HepG2 (cell line): ENCODE results near the gene TNP2. TPM values are rescaled to one million over a fixed set of nuclear protein-coding genes. Genes with fewer than 3 reads are reported as not detected.

Source experiments
- ARNTL ChIP-seq: sonication (generic); formaldehyde crosslinking; IDR thresholded peaks from 2 replicates; pipeline ENCODE4 v1.4.0; 2020; ENCODE audit warnings: mild to moderate bottlenecking, missing genetic modification reagents
- FOXM1 ChIP-seq: sonication (generic); formaldehyde crosslinking; IDR thresholded peaks from 2 replicates; pipeline ENCODE4 v1.5.0; 2020; ENCODE audit warnings: missing genetic modification reagents
- MED8 ChIP-seq: sonication (generic); formaldehyde crosslinking; IDR thresholded peaks from 2 replicates; pipeline ENCODE4 v1.8.1; 2023; ENCODE audit warnings: mild to moderate bottlenecking, missing genetic modification reagents; ENCODE audit not compliant: insufficient replicate concordance
- MTF1 ChIP-seq: sonication (generic); formaldehyde crosslinking; IDR thresholded peaks from 2 replicates; pipeline ENCODE4 v1.5.0; 2020; ENCODE audit warnings: missing genetic modification reagents
- PAXIP1 ChIP-seq: sonication (generic); formaldehyde crosslinking; conservative IDR thresholded peaks from 2 replicates; pipeline ENCODE4 v1.4.0; 2020; ENCODE audit warnings: mild to moderate bottlenecking, missing genetic modification reagents, moderate library complexity
- PHF5A ChIP-seq: IDR thresholded peaks from one replicate; pipeline ENCODE4 v1.6.1; 2018; ENCODE audit warnings: low read depth, missing genetic modification reagents; ENCODE audit not compliant: unreplicated experiment
- SETDB1 ChIP-seq: sonication (generic); formaldehyde crosslinking; IDR thresholded peaks from 2 replicates; pipeline ENCODE4 v1.5.1; 2020; ENCODE audit warnings: missing genetic modification reagents, mild to moderate bottlenecking, borderline replicate concordance
- TSC22D2 ChIP-seq: sonication (generic); formaldehyde crosslinking; IDR thresholded peaks from 2 replicates; pipeline ENCODE4 v1.5.1; 2020; ENCODE audit warnings: missing genetic modification reagents, mild to moderate bottlenecking, borderline replicate concordance
- ZFP90 ChIP-seq: sonication (generic); formaldehyde crosslinking; IDR thresholded peaks from 2 replicates; pipeline ENCODE4 v1.8.0; 2022; ENCODE audit warnings: missing genetic modification reagents, mild to moderate bottlenecking, inconsistent platforms, borderline replicate concordance
- ZNF264 ChIP-seq: sonication (generic); formaldehyde crosslinking; IDR thresholded peaks from 2 replicates; pipeline ENCODE4 v1.4.0; 2020; ENCODE audit warnings: missing genetic modification reagents
- ZNF292 ChIP-seq: sonication (generic); formaldehyde crosslinking; IDR thresholded peaks from 2 replicates; pipeline ENCODE4 v1.8.1; 2022; ENCODE audit warnings: mild to moderate bottlenecking, low read depth, missing genetic modification reagents, borderline replicate concordance
- ZNF383 ChIP-seq: sonication (generic); formaldehyde crosslinking; IDR thresholded peaks from 2 replicates; pipeline ENCODE4 v1.4.0; 2020; ENCODE audit warnings: missing genetic modification reagents, mild to moderate bottlenecking, borderline replicate concordance
- ZNF672 ChIP-seq: sonication (generic); formaldehyde crosslinking; IDR thresholded peaks from 2 replicates; pipeline ENCODE4 v1.8.1; 2022; ENCODE audit warnings: missing genetic modification reagents
- ZNF768 ChIP-seq: sonication (generic); formaldehyde crosslinking; IDR thresholded peaks from 2 replicates; pipeline ENCODE4 v1.4.0; 2020; ENCODE audit warnings: missing genetic modification reagents
- ZSCAN21 ChIP-seq: sonication (generic); formaldehyde crosslinking; IDR thresholded peaks from 2 replicates; pipeline ENCODE4 v1.8.0; 2022; ENCODE audit warnings: mild to moderate bottlenecking, missing genetic modification reagents, moderate library complexity, borderline replicate concordance
- polyA plus RNA-seq, 8 experiments: library from polyadenylated mRNA; depleted of rRNA in 3 of 8; stranded (reverse) in 7 of 8; unstranded in 1 of 8; fragments of >200 nt; fragmentation: Illumina TruSeq in 4 of 8; extraction: Trizol in 4 of 8; gene quantifications; 2 replicates each; pipeline versions ENCODE4 v1.2.1 to v1.2.3, GENCODE V29; 2011 to 2016; ENCODE audit warnings: low read depth in 4 of 8, missing spikeins in 1 of 8, mixed read lengths in 1 of 8; ENCODE audit not compliant: insufficient read depth in 1 of 8
- total RNA-seq, 5 experiments: library from RNA; depleted of rRNA; stranded (reverse); fragments of >200 nt; fragmentation: Illumina TruSeq; extraction: Trizol; gene quantifications; 2 replicates each; pipeline ENCODE4 v1.2.3, GENCODE V29; 2016; ENCODE audit warnings: low read depth in 1 of 5
- TF ChIP-seq, protein P1 (sequence below): sonication (generic); formaldehyde crosslinking; IDR thresholded peaks from 2 replicates; pipeline ENCODE4 v1.5.1; 2020; ENCODE audit warnings: missing genetic modification reagents, mild to moderate bottlenecking, borderline replicate concordance
- TF ChIP-seq, protein P2 (sequence below): sonication (generic); formaldehyde crosslinking; IDR thresholded peaks from 2 replicates; pipeline ENCODE4 v1.4.0; 2020; ENCODE audit warnings: missing genetic modification reagents
- TF ChIP-seq, protein P3 (sequence below): sonication (generic); formaldehyde crosslinking; IDR thresholded peaks from 2 replicates; pipeline ENCODE4 v1.4.0; 2020; ENCODE audit warnings: mild to moderate bottlenecking, missing genetic modification reagents
- TF ChIP-seq, protein P4 (sequence below): sonication (generic); formaldehyde crosslinking; IDR thresholded peaks from 2 replicates; pipeline ENCODE4 v1.4.0; 2020; ENCODE audit warnings: missing genetic modification reagents

Gene TNP2
- total and polyA plus RNA-seq, 2 of the 13 experiments (the other 11 are each of a cell fraction or from before 2014, with no cell fraction given), result not detected

DNA sequence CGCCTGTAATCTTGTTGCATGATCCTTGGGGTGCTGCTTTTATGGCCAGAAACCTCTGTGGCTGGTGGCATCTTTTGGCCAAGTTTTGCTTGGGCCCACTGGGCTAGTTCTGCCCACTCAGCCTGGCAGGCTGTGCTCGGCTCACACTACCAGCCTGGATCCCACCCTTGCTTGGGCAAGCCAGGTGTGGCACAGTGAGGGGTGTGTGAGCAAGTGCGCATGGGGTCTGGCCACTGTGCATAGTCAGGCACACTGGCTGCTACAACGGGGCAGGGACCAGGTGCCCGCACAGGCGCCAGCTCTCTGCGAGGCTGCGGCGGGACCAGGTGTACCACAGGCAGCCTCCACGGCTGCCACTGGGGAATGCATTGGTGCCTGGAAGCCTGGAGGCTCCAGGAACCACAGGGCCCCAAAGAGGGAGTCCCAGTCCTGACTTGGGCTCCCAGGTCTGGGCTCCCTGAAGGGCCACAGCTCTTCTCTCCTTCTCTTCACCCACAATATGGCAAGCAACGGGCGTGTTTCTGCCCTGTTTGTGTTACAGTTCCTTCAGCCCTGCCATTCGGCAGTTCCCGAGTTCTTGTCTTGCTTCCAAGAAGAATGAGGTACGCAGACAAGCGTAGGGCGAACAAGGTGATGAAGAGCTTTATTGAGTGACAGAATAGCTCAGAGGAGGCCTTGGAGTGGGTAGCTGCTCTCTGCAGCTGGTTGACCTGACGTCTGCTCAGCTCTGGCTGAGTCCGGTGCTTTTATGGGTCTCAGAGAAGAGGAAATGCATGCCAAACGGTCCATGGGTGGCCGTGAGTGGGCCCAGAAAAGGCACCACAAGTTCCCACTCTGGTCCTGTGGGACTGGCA is 38.7 kb upstream of the TNP2 start (continued):
- TF ChIP-seq, protein P1, sequence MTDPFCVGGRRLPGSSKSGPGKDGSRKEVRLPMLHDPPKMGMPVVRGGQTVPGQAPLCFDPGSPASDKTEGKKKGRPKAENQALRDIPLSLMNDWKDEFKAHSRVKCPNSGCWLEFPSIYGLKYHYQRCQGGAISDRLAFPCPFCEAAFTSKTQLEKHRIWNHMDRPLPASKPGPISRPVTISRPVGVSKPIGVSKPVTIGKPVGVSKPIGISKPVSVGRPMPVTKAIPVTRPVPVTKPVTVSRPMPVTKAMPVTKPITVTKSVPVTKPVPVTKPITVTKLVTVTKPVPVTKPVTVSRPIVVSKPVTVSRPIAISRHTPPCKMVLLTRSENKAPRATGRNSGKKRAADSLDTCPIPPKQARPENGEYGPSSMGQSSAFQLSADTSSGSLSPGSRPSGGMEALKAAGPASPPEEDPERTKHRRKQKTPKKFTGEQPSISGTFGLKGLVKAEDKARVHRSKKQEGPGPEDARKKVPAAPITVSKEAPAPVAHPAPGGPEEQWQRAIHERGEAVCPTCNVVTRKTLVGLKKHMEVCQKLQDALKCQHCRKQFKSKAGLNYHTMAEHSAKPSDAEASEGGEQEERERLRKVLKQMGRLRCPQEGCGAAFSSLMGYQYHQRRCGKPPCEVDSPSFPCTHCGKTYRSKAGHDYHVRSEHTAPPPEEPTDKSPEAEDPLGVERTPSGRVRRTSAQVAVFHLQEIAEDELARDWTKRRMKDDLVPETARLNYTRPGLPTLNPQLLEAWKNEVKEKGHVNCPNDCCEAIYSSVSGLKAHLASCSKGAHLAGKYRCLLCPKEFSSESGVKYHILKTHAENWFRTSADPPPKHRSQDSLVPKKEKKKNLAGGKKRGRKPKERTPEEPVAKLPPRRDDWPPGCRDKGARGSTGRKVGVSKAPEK (CRISPR knock-in tag), result 0 out of 2 replicates have a peak, but pooled peaks have one; percentile 23
- TF ChIP-seq, protein P2, sequence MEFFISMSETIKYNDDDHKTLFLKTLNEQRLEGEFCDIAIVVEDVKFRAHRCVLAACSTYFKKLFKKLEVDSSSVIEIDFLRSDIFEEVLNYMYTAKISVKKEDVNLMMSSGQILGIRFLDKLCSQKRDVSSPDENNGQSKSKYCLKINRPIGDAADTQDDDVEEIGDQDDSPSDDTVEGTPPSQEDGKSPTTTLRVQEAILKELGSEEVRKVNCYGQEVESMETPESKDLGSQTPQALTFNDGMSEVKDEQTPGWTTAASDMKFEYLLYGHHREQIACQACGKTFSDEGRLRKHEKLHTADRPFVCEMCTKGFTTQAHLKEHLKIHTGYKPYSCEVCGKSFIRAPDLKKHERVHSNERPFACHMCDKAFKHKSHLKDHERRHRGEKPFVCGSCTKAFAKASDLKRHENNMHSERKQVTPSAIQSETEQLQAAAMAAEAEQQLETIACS, result no peak
- TF ChIP-seq PAXIP1 (CRISPR knock-in tag) (no peak), ZNF264 (CRISPR knock-in tag) (no peak), ZSCAN21 (CRISPR knock-in tag) (peak; percentile 89), MED8 (CRISPR knock-in tag) (peak; percentile 6), SETDB1 (CRISPR knock-in tag) (no peak), PHF5A (CRISPR knock-in tag) (no peak), ARNTL (CRISPR knock-in tag) (peak; percentile 69; the same call in 1 of the 2 replicates), TSC22D2 (CRISPR knock-in tag) (no peak), FOXM1 (CRISPR knock-in tag) (no peak), ZFP90 (no peak), MTF1 (CRISPR knock-in tag) (no peak), ZNF768 (CRISPR knock-in tag) (peak; percentile 34; the same call in 1 of the 2 replicates), ZNF672 (CRISPR knock-in tag) (no peak), ZNF292 (CRISPR knock-in tag) (peak; percentile 58; the same call in 1 of the 2 replicates), ZNF383 (0 out of 2 replicates have a peak, but pooled peaks have one; percentile 84)
- TF ChIP-seq, protein P3, sequence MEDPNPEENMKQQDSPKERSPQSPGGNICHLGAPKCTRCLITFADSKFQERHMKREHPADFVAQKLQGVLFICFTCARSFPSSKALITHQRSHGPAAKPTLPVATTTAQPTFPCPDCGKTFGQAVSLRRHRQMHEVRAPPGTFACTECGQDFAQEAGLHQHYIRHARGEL (CRISPR knock-in tag), result 0 out of 2 replicates have a peak, but pooled peaks have one; percentile 79
- TF ChIP-seq, protein P4, sequence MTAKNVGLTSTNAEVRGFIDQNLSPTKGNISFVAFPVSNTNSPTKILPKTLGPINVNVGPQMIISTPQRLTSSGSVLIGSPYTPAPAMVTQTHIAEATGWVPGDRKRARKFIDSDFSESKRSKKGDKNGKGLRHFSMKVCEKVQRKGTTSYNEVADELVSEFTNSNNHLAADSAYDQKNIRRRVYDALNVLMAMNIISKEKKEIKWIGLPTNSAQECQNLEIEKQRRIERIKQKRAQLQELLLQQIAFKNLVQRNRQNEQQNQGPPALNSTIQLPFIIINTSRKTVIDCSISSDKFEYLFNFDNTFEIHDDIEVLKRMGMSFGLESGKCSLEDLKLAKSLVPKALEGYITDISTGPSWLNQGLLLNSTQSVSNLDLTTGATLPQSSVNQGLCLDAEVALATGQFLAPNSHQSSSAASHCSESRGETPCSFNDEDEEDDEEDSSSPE (CRISPR knock-in tag), result no peak
